ENCODE measurements around the gene PIN1. TPM values are rescaled to one million over a fixed set of nuclear protein-coding genes. Genes with fewer than 3 reads are reported as not detected.

The PIN1 gene
- total and polyA plus RNA-seq, 10 of the 15 experiments (the other 5 are each of a cell fraction or from before 2014, with no cell fraction given), result 2.4 to 209 (median 71.5) TPM

DNA sequence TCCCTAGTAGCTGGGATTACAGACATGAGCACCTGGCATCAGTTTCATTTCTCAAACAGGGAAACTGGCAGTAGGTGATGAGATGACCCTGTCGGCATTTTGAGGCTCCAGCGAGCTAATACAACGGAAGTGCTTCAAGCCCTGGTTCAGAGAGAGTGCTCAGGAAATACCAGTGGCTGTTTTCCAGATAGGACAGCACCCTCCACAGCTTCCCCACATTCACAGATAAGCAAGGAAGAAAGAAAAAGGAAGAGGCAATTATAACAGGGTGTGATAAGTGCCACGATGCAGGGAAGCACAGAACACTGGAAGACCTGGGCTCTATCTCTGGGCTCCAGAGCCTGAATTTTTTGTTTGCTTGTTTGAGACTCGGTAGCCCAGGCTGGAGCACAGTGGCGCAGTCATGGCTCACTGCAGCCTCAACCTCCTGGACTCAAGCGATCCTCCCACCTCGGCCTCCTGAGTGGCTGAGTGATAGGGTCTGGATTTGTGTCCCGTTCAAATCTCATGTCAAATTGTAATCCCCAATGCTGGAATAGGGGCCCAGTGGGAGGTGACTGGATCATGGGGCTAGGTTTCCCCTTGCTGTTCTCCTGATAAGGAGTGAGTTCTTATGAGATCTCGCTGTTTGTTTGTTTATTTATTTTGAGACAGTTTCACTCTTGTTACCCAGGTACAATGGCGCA is 43.5 kb downstream of the PIN1 start:
- no peaks in the 10 kb centered on the region for H3K79me2 ChIP-seq (ENCODE audit: control insufficient read depth, insufficient read depth, low read length)
- H3K4me1 ChIP-seq (ENCODE audit: control insufficient read depth, insufficient read depth, low read length), result peaks cover 3% of the 10 kb centered on the region; the same call in 1 of the 2 replicates
- BruUV-seq (replicated peaks), result no TSS peak
- H3K27me3 ChIP-seq (replicated peaks in 1 of 2; ENCODE audit: control insufficient read depth in 2 of 2, insufficient read depth in 2 of 2, low read length in 1 of 2), result no peaks in the 10 kb centered on the region; a peak in 1 of 4 replicates
- DNase-seq (ENCODE audit: low read depth, low spot score), result no peak
- ChIA-PET SMC1A (ENCODE audit: uncharacterized antibody, unreplicated experiment) (no interaction called here), POLR2A (interaction anchor here (0.6 kb wide), 1 partner anchor 177 kb away, joined by 7 read pairs; no protein-coding TSS in a partner anchor), CTCF (interaction anchor here (0.7 kb wide), 1 partner anchor 817 kb away, joined by 3 read pairs; no protein-coding TSS in a partner anchor), RAD21 (ENCODE audit: unreplicated experiment) (interaction anchor here (0.6 kb wide), 1 partner anchor 1541 kb away, joined by 3 read pairs; no protein-coding TSS in a partner anchor)
- no peak for ATAC-seq
- in situ Hi-C loops (cut with MboI) (no loop called here), intact Hi-C loops (cut with micrococcal nuclease; ENCODE audit: unreplicated experiment) (no loop called here)
- H3K9me3 ChIP-seq (replicated peaks; ENCODE audit: control insufficient read depth, insufficient read depth, low read length), result no peaks in the 10 kb centered on the region
- WGBS (ENCODE audit: insufficient coverage, insufficient replicate concordance, low lambda C conversion rate, missing lambda C conversion rate), result 75% methylated on average over 11 of the region's 11 CpGs
- FAIRE-seq, result no peak
- H3K9ac ChIP-seq (ENCODE audit: control insufficient read depth, insufficient read depth, low read length), result no peak overlapping the region
- H2AFZ ChIP-seq (ENCODE audit: control insufficient read depth, low read depth, low read length), result peak overlapping the region; percentile 46
- no peaks in the 10 kb centered on the region for H4K20me1 ChIP-seq (ENCODE audit: control insufficient read depth, insufficient read depth)
- H3K4me2 ChIP-seq (ENCODE audit: control insufficient read depth, insufficient read depth), result peak overlapping the region; percentile 18; the same call in 1 of the 2 replicates
- H3K4me3 ChIP-seq, result no peak overlapping the region
- no peaks in the 10 kb centered on the region for H3K36me3 ChIP-seq (ENCODE audit: control insufficient read depth in 2 of 2, insufficient read depth in 2 of 2, low read length in 1 of 2)
- H3K27ac ChIP-seq (ENCODE audit: control insufficient read depth, insufficient read depth), result no peak overlapping the region
- no peak for TF ChIP-seq PML (IDR thresholded peaks at IDR 0.05; ENCODE audit: low read length)
- no peak for TF ChIP-seq CHD2 (IDR thresholded peaks at IDR 0.05; ENCODE audit: borderline replicate concordance, low read depth, low read length)
- no peak for TF ChIP-seq FOXM1 (IDR thresholded peaks at IDR 0.05; ENCODE audit: low read depth, low read length)
- no peak for TF ChIP-seq YY1 (IDR thresholded peaks at IDR 0.05; ENCODE audit: low read depth, low read length)
- TF ChIP-seq, protein P1, sequence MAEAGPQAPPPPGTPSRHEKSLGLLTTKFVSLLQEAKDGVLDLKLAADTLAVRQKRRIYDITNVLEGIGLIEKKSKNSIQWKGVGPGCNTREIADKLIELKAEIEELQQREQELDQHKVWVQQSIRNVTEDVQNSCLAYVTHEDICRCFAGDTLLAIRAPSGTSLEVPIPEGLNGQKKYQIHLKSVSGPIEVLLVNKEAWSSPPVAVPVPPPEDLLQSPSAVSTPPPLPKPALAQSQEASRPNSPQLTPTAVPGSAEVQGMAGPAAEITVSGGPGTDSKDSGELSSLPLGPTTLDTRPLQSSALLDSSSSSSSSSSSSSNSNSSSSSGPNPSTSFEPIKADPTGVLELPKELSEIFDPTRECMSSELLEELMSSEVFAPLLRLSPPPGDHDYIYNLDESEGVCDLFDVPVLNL (IDR thresholded peaks at IDR 0.05; ENCODE audit: low read depth, low read length), result no peak
- TF ChIP-seq USF2 (IDR thresholded peaks at IDR 0.05; ENCODE audit: borderline replicate concordance, low read depth, low read length), result no peak
- TF ChIP-seq, protein P2, sequence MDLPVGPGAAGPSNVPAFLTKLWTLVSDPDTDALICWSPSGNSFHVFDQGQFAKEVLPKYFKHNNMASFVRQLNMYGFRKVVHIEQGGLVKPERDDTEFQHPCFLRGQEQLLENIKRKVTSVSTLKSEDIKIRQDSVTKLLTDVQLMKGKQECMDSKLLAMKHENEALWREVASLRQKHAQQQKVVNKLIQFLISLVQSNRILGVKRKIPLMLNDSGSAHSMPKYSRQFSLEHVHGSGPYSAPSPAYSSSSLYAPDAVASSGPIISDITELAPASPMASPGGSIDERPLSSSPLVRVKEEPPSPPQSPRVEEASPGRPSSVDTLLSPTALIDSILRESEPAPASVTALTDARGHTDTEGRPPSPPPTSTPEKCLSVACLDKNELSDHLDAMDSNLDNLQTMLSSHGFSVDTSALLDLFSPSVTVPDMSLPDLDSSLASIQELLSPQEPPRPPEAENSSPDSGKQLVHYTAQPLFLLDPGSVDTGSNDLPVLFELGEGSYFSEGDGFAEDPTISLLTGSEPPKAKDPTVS (IDR thresholded peaks at IDR 0.05; ENCODE audit: low read depth, low read length), result no peak
- TF ChIP-seq ZNF622 (IDR thresholded peaks at IDR 0.05), result no peak
- TF ChIP-seq SMAD1 (IDR thresholded peaks at IDR 0.05; ENCODE audit: low read depth, partially characterized antibody), result no peak
- TF ChIP-seq IKZF2 (IDR thresholded peaks at IDR 0.05), result no peak
- TF ChIP-seq NBN (IDR thresholded peaks at IDR 0.05), result no peak
- TF ChIP-seq RB1 (IDR thresholded peaks at IDR 0.05; ENCODE audit: borderline replicate concordance), result no peak
- TF ChIP-seq YBX1 (IDR thresholded peaks at IDR 0.05), result no peak
- no peak for TF ChIP-seq CUX1 (IDR thresholded peaks at IDR 0.05; ENCODE audit: insufficient replicate concordance, low read depth, low read length)
- no peak for TF ChIP-seq CBFB (IDR thresholded peaks at IDR 0.05; ENCODE audit: low read depth)
